Measurements from ENCODE around the gene DNMBP.
"Not testable (repeated sequence)": the region's sequence is repeated elsewhere in the genome, so short reads cannot be mapped to it uniquely, and the experiment has no call there.

Gene DNMBP

DNA sequence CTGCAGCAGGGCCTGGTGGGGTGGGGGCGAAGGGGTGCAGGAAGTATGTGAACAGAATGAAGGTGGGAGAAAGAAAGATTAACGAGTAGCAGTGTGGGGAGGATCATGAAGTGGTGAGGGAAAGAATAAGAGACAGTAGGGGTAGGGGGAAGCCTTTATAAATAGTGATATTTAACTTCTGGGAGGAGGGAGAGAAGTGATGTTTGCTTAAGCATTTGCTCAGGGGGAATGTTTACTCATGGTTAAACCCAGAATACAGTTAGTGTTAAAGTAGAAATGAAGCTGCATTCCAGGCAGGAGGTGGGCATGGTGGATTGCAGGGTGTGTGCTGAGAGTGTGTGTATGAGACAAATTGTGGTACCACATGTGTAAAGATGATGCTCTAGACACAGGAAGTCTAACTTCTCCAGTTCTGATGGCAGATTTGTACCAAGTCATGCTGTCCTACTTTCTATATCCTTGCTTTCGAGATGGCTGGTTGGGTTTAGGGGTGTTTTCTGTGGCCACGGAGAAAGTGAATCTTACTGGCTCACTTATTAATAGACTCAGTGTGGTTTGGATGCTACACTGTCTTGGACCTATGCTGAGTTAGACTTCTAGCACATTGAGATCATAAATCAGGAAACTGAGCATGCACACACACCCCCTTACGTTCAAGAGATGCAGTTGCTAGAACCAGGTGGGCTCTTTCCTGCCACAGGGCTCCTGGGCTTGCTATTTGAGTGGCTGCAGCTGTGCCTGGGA is 10.6 kb upstream of the DNMBP start:
- no peak for DNase-seq (ENCODE audit: low read depth in 2 of 2)

DNA sequence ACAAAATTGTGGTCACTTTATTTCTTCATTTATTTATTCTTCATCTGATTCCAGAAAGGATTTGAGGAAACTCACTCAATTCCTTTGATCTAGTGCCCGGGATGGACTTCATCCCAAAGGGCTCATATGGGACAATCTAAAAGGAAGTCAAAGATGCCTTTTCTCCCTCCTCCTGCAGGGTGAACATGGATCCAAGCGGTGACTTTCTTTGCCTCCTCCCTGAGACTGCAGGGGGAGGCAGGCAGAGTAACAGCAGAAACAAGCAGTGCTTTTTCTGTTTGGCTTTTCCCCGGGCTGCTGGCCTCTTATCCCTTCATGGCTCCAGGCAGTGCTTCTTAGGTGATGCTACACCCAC is 10.0 kb upstream of the DNMBP start:
- DNase-seq (ENCODE audit: low read depth in 2 of 2), result no peak

DNA sequence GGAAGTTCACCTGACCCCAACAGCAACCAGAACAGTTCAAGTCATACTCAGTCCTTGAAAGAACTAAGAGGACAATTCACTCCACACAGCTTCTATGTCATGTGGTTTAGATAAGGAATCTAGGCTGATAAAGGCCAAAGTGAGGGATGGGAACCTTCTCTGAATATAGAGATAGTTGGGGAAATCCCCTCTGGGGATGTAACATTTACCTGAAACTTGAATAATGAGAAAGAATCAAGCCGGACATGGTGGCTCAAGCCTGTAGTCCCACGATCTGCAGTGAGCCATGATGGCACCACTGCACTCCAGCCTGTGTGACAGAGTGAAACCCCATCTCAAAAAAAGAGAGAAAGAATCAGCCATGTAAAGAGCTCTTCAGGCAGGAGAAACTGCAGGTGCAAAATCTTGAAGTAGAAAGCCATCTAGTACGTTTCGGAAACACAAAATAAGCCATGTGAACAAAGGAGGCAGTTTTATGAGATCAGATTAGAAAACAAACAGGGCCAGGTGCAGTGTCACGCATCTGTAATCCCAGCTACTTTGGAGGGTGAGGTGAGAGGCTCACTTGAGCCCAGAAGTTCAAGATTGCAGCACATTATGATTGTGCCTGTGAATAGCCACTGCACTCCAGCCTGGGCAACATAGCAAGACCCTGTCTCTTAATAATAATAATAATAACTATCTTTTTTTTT is 4.5 kb upstream of the DNMBP start:
- no peak for DNase-seq (ENCODE audit: low read depth in 2 of 2)

DNA sequence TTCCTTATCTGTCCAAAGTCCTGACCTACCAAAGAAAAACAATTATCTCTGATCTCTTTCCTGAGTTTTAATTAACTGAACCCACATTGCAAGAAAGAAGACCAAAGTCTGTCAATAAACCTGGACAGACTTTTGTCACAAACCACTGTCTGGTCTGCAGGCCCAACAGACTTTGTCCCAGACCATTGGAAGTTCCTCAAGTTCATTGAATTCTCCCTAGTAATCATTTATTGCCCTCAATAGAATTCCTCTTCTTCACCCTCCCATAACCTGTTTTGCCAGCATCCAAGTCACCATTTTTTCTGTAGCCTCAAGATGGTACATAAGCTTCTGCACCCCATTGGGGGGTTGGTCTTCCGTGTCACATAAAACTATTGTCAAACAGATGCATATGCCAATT is 3.9 kb upstream of the DNMBP start:
- no peak for DNase-seq (ENCODE audit: low read depth in 2 of 2)

DNA sequence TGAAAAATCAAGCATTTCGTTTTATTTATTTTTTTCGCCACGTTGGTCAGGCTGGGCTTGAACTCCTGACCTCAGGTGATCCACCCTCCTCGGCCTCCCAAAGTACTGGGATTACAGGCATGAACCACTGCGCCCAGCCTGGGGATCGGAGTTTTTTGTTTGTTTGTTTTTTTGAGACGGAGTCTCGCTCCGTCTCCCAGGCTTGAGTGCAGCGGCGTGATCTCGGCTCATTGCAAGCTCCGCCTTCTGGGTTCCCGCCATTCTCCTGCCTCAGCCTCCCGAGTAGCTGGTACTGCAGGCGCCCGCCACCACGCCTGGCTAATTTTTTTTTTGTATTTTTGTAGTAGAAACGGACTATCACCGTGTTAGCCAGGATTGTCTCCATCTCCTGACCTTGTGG is 2.2 kb upstream of the DNMBP start:
- not testable (repeated sequence) for DNase-seq (ENCODE audit: low read depth in 2 of 2)

DNA sequence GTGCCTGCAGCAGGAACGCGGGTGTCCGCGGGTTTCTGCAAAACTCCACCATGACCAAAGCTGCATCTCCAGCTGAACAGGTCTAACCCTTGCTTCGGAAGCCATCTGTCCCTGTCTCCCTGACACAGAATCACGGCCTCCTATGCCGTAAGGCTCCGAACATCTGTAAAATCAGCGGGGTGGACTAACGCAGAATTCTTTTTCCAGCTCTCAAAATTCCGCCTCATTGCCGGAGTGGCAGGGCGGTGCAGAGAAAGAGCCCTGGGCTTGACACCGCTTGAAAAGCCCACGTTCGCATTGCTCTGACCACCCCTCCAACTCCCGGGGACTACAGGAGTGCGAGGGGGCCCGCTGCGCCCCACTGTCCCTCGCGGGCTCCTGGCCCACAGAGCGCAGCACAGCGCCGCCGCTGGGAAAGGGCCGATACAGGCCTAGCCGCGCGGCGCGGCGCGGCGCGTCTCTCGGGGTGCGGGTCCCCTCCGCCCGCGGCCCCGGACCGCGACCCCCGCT is 409 bp downstream of the DNMBP start:
- DNase-seq (ENCODE audit: low read depth in 2 of 2), result no peak

DNA sequence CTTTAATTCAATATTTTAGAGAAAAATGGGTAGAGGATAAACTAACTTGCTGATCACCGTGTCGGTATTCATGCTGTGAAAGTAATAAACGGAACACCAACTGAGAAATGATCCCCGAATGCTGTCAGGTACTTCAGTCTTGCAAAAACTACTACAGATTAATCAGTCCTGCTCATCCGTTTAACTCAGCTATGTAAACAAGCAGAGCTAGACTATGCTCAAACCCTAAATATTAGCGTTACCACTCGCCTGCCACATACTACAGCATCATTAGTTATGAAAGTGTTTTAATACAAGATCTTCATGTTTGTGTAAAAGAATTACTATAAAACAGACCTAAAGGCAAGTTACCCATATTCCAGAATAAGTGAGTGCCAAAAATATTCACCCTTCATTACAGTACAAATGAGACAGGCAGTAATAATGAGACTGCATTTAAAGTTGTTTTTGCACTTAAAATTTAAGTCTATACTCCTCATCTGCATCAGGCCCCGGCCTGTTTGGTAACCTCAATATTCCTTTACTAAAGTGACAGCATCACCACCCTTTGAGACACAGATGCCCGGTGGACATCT is 952 bp downstream of the DNMBP start:
- no peak for DNase-seq (ENCODE audit: low read depth in 2 of 2)

DNA sequence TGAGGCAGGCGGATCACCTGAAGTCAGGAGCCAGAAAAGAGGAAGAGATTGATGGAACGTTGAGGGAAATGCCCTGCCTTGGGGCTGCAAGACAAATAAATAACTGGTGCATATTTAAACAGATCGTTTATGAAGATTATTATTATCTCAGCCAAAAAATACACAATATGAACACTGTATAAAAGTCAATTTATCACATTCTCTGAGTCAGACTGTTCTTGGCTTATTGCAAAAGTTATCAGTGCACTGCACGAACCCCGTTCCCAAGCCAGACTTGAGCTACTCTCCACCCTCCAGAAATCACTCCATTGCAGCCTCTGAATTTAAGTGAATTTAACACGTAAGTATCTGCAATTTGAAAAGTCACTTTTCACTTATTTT is 1.6 kb downstream of the DNMBP start:
- no peak for DNase-seq (ENCODE audit: low read depth in 2 of 2)

DNA sequence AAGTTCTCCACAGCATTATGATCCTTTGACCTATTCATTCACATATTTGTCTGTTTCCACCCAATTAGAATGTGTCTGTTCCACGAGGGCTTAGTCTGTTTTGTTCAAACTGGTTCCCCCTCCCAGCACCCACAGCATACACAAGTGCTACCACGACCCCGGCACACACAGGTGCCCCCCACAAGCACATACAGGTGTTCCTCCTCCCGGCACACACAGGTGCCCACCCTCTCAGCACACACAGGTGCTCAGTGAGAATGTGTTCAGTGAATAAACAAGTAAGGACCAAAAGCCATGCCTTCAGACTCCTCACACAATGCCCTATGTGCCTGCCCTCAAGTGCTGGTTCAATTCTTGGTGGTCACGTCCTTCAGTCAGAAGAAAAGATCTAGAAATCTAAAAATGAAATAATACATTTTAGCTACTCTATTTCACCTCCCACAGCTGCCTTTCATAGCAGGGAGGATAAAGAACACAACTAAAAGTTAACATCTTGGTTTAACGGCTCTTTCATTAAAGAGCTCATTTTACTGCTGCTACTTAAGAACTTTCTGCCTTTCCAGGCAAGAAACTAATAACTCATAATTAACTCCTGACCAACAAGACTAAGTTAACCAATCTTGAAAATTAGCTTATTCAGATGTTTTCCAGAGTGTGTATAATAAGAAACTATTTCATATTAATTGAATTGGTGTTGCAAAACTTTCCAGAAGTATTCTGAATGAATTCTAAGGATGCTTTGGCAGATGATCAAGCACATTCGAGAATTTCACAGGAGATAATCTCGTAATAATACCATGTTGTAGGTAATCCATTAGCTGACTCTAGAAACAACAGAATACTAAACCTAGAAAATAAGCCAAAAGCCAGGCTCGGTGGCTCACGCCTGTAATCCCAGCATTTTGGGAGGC is 2.3 kb downstream of the DNMBP start:
- DNase-seq (ENCODE audit: low read depth in 2 of 2), result no peak

DNA sequence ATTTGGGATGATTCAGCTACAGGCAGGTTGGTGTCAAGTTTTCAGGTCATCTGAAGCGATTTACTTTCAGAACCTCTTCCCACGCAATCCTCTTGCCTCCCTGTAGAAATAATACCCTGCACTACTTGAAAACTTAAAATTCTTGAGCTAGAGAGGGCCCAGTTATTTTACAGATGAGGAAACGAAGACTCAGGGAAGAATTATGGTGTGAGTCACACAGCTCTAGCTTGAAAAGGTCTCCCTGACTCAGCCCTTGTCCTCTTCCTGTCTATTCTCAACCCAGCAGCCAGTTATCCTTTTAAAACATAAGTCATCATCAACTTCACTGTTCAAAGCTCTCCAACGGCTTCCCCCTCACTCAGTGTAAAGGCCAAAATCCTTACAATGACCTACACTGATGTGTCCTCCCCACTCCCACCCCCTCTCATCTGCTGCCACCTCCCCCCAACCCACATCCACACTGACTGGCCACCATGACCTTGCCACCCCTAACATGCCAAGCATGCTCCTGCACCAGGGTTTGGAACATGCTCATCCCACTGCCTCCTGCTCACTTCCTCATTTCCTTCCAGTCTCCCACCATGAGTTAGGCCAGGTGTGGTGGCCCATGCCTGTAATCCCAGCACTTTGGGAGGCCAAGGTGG is 3.4 kb downstream of the DNMBP start:
- DNase-seq (ENCODE audit: low read depth in 2 of 2), result peak; percentile 76 to 79

DNA sequence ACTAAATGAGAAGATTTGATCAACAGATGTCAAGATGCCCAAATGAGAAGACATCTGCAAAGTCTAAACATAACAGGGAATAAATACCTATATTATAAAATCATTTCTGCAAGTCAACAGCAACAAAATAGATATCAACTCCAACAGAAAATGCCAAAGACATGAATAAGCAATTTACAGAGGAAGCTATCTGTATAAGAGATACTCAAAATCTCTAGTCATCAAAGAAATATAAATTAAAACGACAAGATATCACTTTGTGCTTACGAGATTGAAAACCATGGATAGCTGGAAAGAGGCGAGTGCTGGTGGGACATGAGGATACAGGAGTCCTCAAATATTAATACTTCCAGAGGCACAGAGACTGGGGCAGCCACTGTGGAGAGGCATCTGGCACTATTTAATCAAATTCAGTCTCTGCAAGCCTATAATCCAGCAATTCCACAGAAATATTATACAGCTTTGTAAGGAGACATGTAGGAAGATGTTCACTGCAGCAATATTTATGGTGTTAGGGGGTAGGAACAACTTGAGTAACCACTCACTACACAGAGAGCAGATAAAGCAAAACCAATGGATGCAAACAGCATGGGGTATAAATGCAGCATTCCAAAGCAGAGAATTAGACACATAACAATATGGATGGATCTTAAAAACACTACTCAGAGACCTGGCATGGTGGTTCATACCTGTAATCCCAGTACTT is 4.8 kb downstream of the DNMBP start:
- no peak for DNase-seq (ENCODE audit: low read depth in 2 of 2)

DNA sequence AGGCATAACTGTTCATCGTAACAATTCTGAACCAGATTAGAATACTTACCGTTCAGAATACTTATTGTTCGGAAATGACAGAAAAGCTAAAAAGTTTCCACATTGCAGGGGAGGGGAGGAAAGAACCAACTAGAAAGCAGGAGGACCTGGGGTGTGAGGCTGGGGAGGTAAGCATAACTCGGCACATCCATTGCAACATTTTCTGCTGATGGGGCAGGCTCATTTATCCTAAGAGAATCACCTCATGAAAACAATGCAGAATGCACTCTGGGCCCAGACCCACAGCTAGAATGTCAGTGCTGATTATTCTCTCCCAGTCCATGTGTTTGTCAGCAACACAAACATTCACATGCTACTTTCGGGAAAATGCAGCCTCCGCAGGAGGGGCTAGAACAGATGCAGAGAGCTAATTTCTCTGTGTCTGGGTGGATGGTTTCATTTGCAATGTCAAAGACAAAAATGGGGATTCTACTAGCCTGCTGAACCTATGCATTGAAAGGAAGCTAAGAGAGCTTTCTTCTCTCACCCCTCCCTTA is 9.6 kb downstream of the DNMBP start:
- DNase-seq (ENCODE audit: low read depth in 2 of 2), result no peak

DNA sequence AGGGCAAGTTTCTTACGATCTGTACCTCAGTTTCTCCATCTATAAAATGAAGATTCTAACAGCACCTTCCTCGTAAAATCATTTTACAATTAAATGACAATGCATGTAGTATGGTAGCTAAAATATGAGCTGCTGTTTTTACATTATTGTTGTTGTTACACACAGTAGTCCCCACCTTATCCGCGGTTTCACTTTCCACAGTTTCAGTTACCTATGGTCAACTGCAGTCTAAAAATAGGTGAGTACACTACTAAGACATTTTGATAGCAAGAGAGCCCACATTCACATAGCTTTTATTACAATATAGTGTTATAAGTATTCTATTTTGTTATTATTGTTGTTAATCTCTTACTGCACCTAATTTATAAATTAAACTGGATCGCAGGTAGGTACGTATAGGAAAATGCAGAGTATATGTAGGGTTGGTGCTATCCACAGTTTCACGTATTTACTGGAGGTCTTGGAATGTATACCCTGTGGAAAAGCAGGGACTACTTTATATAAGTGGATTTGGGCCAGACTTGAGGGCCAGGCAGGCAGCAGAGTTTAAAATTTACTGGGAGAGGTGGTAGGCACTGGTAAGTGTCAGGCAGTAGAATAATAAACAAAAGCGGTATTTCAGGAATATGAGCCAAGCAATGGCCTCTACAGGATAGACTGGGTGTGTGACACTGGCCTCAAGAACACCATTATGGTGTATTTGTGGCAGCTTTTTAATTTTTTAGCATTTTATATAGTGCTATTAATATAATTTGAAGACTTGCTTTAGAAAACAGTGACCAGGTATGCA is 10.2 kb downstream of the DNMBP start:
- DNase-seq (ENCODE audit: low read depth in 2 of 2), result no peak

DNA sequence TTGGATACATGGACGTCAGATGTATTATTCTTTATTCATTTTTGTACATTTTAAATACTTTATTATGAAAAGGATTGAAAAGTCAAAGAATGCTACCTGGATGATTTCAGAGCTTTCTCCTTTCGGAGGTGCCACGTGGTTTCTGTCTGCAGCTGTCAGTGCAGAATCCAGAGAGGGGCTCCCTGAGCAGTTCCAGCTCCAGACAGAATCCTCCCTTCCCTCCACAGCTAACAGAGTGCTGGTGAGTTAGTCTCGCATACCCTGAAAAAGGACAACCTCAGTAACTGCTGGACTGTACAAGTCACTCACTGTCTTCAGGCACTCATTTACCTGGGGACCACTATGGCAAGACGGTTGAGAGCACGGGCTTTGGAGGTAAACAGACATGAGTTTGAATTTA is 10.9 kb downstream of the DNMBP start:
- DNase-seq (ENCODE audit: low read depth in 2 of 2), result no peak

DNA sequence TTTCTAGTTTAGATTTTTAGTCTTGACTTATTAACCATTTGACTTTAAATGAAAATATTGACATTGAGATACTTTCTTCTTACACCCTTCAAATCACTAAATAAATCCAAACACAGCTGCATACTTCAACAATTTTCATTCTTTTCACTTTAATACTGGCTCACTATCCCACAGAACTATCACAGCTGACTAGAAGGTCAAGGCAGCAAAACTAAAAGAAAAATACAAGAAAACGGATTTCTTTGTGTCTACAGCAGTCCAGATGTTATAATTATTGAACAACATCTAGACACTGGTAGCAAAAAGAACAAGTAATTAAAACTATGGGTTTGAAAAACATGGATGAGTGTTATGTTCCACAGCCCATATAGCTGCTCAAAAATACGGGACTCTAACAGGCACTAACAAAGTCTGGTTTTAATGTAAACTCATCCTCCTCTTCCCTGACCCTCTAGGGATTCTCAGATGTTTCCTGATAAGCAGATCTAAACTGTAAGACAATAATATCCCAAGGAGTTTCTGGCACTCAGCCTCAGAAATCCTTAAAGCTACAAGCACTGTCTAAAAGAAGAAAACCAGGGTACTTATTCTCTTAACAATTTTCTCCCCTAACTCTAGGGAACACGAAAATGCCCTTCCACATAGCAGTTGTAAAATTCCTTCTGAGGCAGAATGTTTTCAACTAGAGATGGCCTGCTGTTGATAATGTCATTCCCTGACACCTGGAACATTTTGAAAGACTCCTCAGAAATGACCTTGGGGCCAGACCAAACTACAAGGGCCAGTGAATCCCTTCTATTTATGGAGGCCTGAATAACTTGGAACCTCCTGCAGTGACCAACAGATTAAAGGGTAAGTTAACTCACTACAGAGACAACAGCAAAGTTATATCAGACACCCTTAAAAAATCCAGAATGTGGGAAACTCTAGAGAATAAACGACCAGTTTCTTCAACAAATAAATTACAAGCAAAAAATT is 12.8 kb downstream of the DNMBP start:
- no peak for DNase-seq (ENCODE audit: low read depth in 2 of 2)

DNA sequence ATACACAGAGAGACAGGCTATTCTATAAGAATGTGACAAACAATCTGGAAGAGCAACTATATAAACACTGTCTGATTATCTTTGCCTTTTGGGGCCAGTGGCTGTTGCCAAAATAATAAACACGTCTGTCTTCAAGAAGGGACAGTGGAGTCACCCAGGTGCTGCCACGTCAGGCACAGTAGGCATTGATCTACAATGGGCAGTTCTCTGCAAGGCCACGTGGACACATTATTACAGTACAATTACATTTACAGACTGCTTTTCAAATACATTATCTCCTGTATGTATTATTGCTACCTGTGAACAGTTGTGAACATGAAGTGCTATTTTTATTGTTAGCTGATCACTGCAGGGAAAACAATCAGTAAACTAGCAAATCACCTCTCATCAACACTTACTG is 14.0 kb downstream of the DNMBP start:
- DNase-seq (ENCODE audit: low read depth in 2 of 2), result no peak

DNA sequence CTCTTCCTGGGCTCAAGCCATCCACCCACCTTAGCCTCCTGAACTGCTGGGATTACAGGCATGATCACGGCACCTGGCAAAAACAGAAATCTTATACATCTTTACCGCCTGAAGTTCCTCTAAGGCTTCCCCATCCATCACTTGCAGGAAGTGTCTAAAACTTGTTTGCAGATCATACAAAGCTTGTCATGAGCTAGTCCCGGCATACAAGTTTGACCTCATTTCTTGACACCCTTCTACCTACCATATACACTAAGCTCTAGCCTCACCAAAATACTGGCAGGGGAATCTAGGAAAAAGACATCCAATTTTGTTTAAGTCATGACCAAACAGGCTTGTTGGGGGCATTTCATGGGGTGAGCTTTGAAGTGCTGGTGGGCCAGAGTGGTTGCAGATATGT is 14.5 kb downstream of the DNMBP start:
- no peak for DNase-seq (ENCODE audit: low read depth in 2 of 2)

DNA sequence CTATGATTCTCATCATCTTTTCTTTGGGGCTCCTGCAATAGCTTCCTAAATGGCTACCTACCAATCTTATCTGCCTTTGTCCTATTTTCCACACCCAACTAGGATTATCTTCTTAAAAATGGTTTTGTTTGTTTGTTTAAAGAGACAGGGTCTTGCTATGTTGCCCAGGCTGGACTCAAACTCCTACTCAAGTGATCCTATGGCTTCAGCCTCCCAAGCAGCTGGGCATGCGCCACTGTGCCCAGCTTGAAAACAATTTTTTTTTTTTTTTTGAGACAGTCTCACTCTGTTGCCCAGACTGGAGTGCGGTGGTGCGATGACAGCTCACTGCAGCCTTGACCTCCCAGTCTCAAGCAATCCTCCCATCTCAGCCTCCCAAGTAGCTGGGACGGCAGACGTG is 14.9 kb downstream of the DNMBP start:
- DNase-seq (ENCODE audit: low read depth in 2 of 2), result no peak
